Prostate gland (tissue), 2 donors: ENCODE data around the gene TTYH2. TPM values are rescaled to one million over a fixed set of nuclear protein-coding genes. Genes with fewer than 3 reads are reported as not detected.

Experiments
- DNase-seq: peaks from one replicate; pipeline ENCODE4 v3.0.0-alpha.2; 2019; ENCODE audit warnings: low spot score
- H3K27ac ChIP-seq, 2 donors: fragments of 200-600 bp; sonication (generic); 2 replicates each; pipeline ENCODE4 v1.5.1; 2017 to 2019
- H3K27me3 ChIP-seq: fragments of 200-600 bp; sonication (generic); replicated peaks from 2 replicates; pipeline ENCODE4 v1.5.1; 2019; ENCODE audit not compliant: insufficient read depth
- H3K36me3 ChIP-seq, 2 donors: fragments of 200-600 bp; sonication (generic); 1 replicate in 1 of 2; 2 replicates in 1 of 2; pipeline versions ENCODE4 v1.5.1 to v1.8.1; 2017 to 2019
- H3K4me1 ChIP-seq: fragments of 200-600 bp; sonication (generic); replicated peaks from 2 replicates; pipeline ENCODE4 v1.5.1; 2019
- H3K4me3 ChIP-seq, 2 donors: fragments of 200-600 bp; sonication (generic); 2 replicates each; pipeline ENCODE4 v1.5.1; 2017 to 2019
- H3K9me3 ChIP-seq: fragments of 200-600 bp; sonication (generic); 2 replicates; pipeline ENCODE4 v1.5.1; 2017
- CTCF ChIP-seq, 4 experiments: fragments of 200-600 bp in 2 of 4; fragments of 450-650 bp in 2 of 4; sonication (generic) in 2 of 4; IDR thresholded peaks; 1 replicate in 3 of 4; 2 replicates in 1 of 4; pipeline ENCODE4 v1.5.1; 2016 to 2019; ENCODE audit warnings: antibody characterized with exemption in 4 of 4, mild to moderate bottlenecking in 2 of 4, moderate library complexity in 2 of 4
- POLR2A ChIP-seq: fragments of 450-650 bp; IDR thresholded peaks from one replicate; pipeline ENCODE4 v1.6.1; 2016; ENCODE audit warnings: antibody characterized with exemption, mild to moderate bottlenecking
- POLR2AphosphoS5 ChIP-seq: sonication (generic); formaldehyde crosslinking; IDR thresholded peaks from one replicate; pipeline ENCODE4 v1.6.1; 2017; ENCODE audit warnings: antibody characterized with exemption
- WGBS: methylation state at CpG from one replicate; pipeline ENCODE4 v1.1.5; 2018; 5-methylcytosine and 5-hydroxymethylcytosine counted together
- intact Hi-C: fragments of 100-400 bp; cut with DNase I; formaldehyde crosslinking; loops from one replicate; pipeline ENCODE4 v1.14.2; 2022
- total RNA-seq, 2 donors: library from RNA; depleted of rRNA; stranded (reverse); fragments of >200 nt; gene quantifications; one replicate each; pipeline ENCODE4 v1.1.0, GENCODE V29; 2016

The TTYH2 gene
- total RNA-seq, 2 donors from 2014 or later: 7.7 to 43.3 TPM

- intact Hi-C loops: no loop called here
- TF ChIP-seq POLR2AphosphoS5 (no peak), CTCF (IDR thresholded peaks at IDR 0.05) (no peak), POLR2A (no peak)
- no peak overlapping the region for H3K4me3 ChIP-seq
- DNase-seq: no peak
- no peaks in the 10 kb centered on the region for H3K9me3 ChIP-seq
- H3K27ac ChIP-seq: no peak overlapping the region
- no peaks in the 10 kb centered on the region for H3K27me3 ChIP-seq
- H3K4me1 ChIP-seq: no peaks in the 10 kb centered on the region
- WGBS: 80% methylated on average over 17 of the region's 17 CpGs
- no peaks in the 10 kb centered on the region for H3K36me3 ChIP-seq
Measured at GRCh38 chr17:74267987-74268499, 54.7 kb downstream of the TTYH2 start.

GRCh38 chr17:74268558-74268957, 55.2 kb downstream of the TTYH2 start:
- no peak overlapping the region for H3K27ac ChIP-seq
- H3K9me3 ChIP-seq: no peaks in the 10 kb centered on the region
- H3K27me3 ChIP-seq: no peaks in the 10 kb centered on the region
- no peaks in the 10 kb centered on the region for H3K4me1 ChIP-seq
- TF ChIP-seq CTCF (IDR thresholded peaks at IDR 0.05) (no peak), POLR2A (no peak), POLR2AphosphoS5 (no peak)
- intact Hi-C loops: no loop called here
- no peaks in the 10 kb centered on the region for H3K36me3 ChIP-seq
- 64% methylated on average over 8 of the region's 8 CpGs for WGBS
- no peak for DNase-seq
- no peak overlapping the region for H3K4me3 ChIP-seq

DNA sequence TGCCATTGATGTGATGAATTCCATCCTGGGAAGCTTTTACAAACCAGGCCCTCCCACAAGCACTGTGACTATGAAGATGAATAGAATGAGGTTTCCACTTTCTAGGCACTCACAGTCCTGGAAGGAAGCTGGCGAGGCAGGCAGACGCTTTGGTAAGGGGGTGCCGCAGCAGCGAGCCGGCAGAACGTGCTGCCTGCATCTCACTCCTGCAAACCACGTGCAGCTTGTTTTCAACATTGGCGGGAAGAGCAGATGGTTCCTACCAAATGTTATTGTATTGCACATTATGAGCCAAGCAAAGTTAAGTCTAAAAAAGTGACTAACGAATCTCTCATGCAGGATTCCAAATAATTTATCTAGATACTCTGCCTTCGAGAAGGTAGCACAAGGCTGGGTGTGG, 57.0 kb downstream of the TTYH2 start:
- no peak for TF ChIP-seq CTCF (IDR thresholded peaks at IDR 0.05)
- no peak for TF ChIP-seq POLR2AphosphoS5
- no peak for TF ChIP-seq POLR2A
- WGBS: 65% methylated on average over 10 of the region's 10 CpGs

GRCh38 chr17:74271281-74271680, 57.9 kb downstream of the TTYH2 start:
- intact Hi-C loops: no loop called here
- TF ChIP-seq CTCF (IDR thresholded peaks at IDR 0.05) (no peak), POLR2A (no peak), POLR2AphosphoS5 (no peak)
- H3K36me3 ChIP-seq: no peaks in the 10 kb centered on the region
- 78% methylated on average over 3 of the region's 3 CpGs for WGBS
- no peak overlapping the region for H3K27ac ChIP-seq
- H3K4me1 ChIP-seq: no peaks in the 10 kb centered on the region
- no peaks in the 10 kb centered on the region for H3K27me3 ChIP-seq
- H3K9me3 ChIP-seq: no peaks in the 10 kb centered on the region
- no peak for DNase-seq
- no peak overlapping the region for H3K4me3 ChIP-seq

More for the DNA sequence above, 57.0 kb downstream of the TTYH2 start:
- Histone ChIP-seq H3K4me3 (no peak overlapping the region), H3K27me3 (no peaks in the 10 kb centered on the region), H3K36me3 (no peaks in the 10 kb centered on the region), H3K27ac (no peak overlapping the region), H3K9me3 (no peaks in the 10 kb centered on the region), H3K4me1 (no peaks in the 10 kb centered on the region)
- intact Hi-C loops: no loop called here
- no peak for DNase-seq

DNA sequence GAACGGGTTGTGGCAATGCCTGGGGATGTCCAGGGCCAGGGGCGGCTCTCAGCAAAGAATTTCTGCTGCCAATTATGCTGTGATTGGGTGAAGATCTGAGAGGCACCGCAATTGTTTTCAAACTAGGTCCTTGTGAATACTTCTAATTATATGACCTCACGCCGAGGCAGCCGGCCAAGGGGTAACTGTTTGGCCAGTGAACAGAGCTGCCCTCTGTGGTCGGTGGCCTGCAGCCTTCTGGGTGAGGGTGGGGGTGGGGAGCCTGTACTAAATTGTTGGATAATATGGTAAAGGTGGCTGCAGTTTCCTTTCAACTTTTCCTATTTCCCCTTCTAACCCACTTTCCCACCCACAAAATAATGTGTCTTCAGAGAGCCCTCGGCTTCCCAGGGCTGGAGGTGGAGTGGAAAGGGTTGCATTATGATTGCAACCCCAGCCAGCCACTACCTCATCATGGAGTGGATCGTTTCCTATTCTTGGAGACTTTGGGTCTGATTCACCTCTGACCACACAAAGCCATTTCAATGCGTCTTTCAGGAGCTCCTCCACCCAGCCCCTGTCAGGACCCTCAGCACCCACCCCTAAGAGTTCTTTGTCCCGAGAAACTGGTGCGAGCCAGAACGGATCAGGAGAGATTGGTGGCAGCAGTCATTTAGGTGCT, 58.7 kb downstream of the TTYH2 start:
- Histone ChIP-seq H3K9me3 (no peaks in the 10 kb centered on the region), H3K4me3 (no peak overlapping the region), H3K36me3 (no peaks in the 10 kb centered on the region), H3K27ac (no peak overlapping the region), H3K27me3 (no peaks in the 10 kb centered on the region), H3K4me1 (no peaks in the 10 kb centered on the region)
- intact Hi-C loops: no loop called here
- 65% methylated on average over 13 of the region's 13 CpGs for WGBS
- no peak for DNase-seq
- TF ChIP-seq POLR2A (no peak), CTCF (IDR thresholded peaks at IDR 0.05) (no peak), POLR2AphosphoS5 (no peak)
